Measurements from ENCODE around the gene DCX.

DNA sequence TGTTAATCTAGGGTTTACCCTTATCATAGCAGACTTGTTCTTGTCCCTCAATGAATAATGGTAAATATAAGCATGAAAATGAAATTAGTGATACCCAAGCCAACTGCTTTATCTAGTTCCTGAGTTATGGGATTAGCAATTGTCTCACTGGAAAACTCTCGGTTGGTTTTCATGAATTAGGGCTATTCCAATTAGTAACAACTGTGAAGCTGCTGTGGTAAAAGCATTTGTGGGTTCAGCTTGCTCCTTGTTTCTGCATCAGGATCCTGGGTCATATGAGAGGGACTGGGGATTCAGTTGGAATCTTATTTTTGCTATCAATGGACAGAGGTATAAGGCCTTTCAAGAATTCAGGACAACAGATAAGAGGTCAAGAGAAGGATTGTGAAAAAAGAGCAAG is 50.2 kb downstream of the DCX start:
- TF ChIP-seq, protein P1, sequence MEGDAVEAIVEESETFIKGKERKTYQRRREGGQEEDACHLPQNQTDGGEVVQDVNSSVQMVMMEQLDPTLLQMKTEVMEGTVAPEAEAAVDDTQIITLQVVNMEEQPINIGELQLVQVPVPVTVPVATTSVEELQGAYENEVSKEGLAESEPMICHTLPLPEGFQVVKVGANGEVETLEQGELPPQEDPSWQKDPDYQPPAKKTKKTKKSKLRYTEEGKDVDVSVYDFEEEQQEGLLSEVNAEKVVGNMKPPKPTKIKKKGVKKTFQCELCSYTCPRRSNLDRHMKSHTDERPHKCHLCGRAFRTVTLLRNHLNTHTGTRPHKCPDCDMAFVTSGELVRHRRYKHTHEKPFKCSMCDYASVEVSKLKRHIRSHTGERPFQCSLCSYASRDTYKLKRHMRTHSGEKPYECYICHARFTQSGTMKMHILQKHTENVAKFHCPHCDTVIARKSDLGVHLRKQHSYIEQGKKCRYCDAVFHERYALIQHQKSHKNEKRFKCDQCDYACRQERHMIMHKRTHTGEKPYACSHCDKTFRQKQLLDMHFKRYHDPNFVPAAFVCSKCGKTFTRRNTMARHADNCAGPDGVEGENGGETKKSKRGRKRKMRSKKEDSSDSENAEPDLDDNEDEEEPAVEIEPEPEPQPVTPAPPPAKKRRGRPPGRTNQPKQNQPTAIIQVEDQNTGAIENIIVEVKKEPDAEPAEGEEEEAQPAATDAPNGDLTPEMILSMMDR (IDR thresholded peaks at IDR 0.05; ENCODE audit: poor library complexity): no peak
- TF ChIP-seq EZH2 (IDR thresholded peaks at IDR 0.05; ENCODE audit: borderline replicate concordance) (no peak), EZH2phosphoT487 (IDR thresholded peaks at IDR 0.05; ENCODE audit: low read depth, severe bottlenecking, unreplicated experiment) (no peak)

Measured in hepatocyte (in vitro differentiated cells).